Mononuclear cell (primary cell): ENCODE measurements around the gene ACVR1. TPM values are rescaled to one million over a fixed set of nuclear protein-coding genes. Genes with fewer than 3 reads are reported as not detected.
"Not testable (repeated sequence)": the region's sequence is repeated elsewhere in the genome, so short reads cannot be mapped to it uniquely, and the experiment has no call there.

Source experiments
- H3K27me3 ChIP-seq: 2 replicates; pipeline ENCODE4 v1.6.0; 2011; ENCODE audit warnings: low read length, control low read depth; ENCODE audit not compliant: insufficient read depth
- H3K4me1 ChIP-seq: 2 replicates; pipeline ENCODE4 v1.5.1; 2011; ENCODE audit warnings: mild to moderate bottlenecking, low read length, control low read depth; ENCODE audit not compliant: insufficient read depth
- H3K4me3 ChIP-seq: 2 replicates; pipeline ENCODE4 v1.5.1; 2011; ENCODE audit warnings: mild to moderate bottlenecking, low read length, moderate library complexity
- H3K9me3 ChIP-seq: 2 replicates; pipeline ENCODE4 v1.5.1; 2011; ENCODE audit warnings: low read depth, mild to moderate bottlenecking, control low read depth, low read length
- total RNA-seq: library from RNA; depleted of rRNA; stranded (reverse); fragments of >200 nt; gene quantifications from one replicate; pipeline ENCODE4 v1.2.3, GENCODE V29; 2012

ACVR1 gene
- total RNA-seq, 1 donor = 8.1 TPM

DNA sequence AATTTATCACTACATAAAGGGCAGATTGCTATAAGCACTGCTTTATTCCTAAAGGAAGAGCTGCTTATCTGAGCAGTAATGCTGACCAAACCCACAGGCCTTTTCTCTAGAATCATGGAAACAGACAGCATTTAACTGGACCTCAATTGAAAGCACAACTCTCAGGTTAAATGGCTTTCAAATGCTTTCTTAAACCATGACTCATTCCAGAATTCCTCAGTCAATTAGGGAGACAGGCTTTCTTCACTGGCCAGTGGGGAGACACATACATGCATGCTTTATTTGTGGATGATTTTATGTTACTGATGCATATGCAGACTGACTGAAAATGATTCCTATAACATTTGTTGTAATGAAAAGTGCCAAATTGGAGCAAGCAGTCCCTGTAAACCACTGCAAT, 114.6 kb downstream of the ACVR1 start:
- H3K4me3 ChIP-seq = no peak overlapping the region
- H3K4me1 ChIP-seq = no peaks in the 10 kb centered on the region
- peaks cover 12% of the 10 kb centered on the region for H3K9me3 ChIP-seq
- H3K27me3 ChIP-seq = no peaks in the 10 kb centered on the region

DNA sequence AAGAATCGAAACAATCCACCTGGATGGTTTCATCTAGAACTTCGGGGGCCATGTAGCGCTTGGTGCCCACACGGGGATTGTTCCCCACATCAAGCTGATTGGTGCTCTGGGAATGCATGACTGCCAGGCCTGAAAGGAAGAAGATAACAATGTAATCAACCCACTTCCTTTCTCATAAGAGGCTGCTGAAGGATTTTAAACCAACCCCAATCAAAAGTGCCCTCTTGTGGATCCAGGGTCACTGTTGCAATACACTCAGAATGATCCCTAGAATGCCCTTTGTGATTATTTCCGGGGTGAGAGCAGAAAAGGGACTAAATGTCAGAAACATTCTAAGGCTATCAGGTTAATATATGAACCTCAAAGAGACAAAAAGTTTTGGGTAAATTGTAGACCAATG, 115.2 kb downstream of the ACVR1 start:
- no peaks in the 10 kb centered on the region for H3K27me3 ChIP-seq
- no peak overlapping the region for H3K4me3 ChIP-seq
- no peaks in the 10 kb centered on the region for H3K4me1 ChIP-seq
- peaks cover 12% of the 10 kb centered on the region for H3K9me3 ChIP-seq

DNA sequence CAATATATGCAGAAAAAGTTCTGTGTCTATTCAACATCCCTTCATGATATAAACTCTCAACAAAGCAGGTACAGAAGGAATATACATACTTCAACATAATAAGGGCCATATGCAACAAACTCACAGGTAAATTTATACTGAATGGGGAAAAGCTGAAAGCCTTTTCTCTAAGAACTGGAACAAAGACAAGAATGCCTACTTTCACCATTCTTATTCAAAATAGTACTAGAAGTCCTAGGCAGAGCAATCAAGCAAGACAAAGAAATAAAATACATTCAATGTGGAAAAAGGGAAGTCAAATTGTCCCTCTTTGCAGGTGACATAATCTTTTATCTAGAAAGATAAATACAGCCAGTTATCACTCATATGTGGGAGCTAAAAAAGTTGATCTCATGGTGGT, 116.3 kb downstream of the ACVR1 start:
- Histone ChIP-seq H3K4me1 (no peaks in the 10 kb centered on the region), H3K9me3 (peaks cover 12% of the 10 kb centered on the region), H3K4me3 (no peak overlapping the region), H3K27me3 (no peaks in the 10 kb centered on the region)

DNA sequence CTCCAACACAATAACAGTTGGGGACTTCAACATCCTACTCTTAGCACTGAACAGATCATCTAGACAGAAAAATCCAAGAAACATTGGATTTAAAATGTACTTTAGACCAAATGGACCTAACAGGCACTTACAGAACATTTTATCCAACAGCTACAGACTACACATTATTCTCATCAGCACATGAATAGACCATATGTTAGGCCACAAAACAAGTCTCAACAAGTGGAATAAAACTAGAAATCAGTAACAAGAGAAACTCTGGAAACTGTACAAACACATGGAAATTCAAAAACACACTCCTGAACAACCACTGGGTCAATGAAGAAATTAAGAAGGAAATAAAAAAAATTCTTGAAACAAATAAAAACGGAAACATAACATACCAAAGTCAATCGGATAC, 117.5 kb downstream of the ACVR1 start:
- H3K27me3 ChIP-seq = no peaks in the 10 kb centered on the region
- H3K4me3 ChIP-seq = no peak overlapping the region
- no peaks in the 10 kb centered on the region for H3K4me1 ChIP-seq
- peaks cover 12% of the 10 kb centered on the region for H3K9me3 ChIP-seq

DNA sequence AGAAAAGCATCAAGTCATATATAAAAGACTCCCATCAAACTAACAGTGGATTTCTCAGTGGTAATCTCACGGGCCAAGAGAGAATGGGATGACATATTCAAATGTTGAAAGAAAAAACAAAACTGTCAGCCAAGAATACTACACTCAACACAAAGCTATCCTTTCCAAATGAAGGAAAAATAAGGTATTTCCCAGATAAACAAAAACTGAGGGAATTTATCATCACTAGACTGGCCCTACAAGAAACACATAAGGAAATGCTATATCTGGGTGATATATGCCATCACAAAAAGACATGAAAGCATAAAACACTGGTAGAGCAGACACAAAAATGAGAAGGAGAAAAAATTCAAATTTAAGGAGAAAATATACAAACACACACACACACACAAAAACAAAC, 118.6 kb downstream of the ACVR1 start:
- Histone ChIP-seq H3K4me3 (no peak overlapping the region), H3K27me3 (no peaks in the 10 kb centered on the region), H3K4me1 (no peaks in the 10 kb centered on the region), H3K9me3 (peaks cover 12% of the 10 kb centered on the region)

DNA sequence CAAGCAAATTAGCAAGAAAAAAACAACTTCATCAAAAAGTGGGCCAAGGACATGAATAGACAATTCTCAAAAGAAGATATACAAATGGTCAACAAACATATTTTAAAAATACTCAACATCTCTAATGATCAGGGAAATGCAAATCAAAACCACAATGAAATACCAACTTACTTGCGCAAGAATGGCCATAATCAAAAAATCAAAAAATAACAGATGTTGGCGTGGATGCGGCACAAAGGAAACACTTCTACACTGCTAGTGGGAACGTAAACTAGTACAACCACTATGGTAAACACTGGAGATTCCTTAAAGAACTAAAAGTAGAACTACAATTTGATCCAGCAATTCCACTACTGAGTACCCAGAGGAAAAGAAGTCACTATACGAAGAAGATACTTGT, 119.7 kb downstream of the ACVR1 start:
- H3K27me3 ChIP-seq, H3K4me3 ChIP-seq, H3K4me1 ChIP-seq: not testable (repeated sequence)
- peaks cover 12% of the 10 kb centered on the region for H3K9me3 ChIP-seq

DNA sequence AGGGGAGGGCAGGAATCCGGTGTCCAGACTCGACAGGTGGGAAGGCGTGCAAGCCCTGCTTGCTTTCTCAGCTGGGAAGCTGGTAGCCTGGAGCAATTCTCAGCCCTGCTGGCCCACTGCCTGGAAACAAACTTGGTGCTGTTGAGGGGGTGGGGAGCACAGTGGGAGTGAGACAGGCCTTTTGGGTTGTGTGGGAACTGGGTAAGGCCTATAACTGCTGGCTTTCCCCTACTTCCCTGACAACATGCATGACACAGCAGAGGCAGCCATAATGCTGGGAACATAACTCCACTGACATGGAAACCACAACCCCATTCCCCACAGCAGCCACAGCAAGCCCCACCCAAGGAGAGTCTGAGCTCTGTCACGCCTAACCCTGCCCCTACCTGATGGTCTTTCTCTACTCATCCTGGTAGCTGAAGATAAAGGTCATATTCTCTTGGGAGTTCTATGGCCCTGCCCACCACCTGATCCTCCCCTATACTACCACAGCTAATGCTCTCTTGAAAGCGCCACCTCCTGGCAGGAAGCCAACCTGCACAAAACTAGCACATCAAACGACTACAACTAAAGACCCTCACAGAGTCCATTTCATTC, 124.6 kb downstream of the ACVR1 start:
- Histone ChIP-seq H3K9me3 (no peaks in the 10 kb centered on the region), H3K27me3 (no peaks in the 10 kb centered on the region), H3K4me3 (no peak overlapping the region), H3K4me1 (no peaks in the 10 kb centered on the region)

DNA sequence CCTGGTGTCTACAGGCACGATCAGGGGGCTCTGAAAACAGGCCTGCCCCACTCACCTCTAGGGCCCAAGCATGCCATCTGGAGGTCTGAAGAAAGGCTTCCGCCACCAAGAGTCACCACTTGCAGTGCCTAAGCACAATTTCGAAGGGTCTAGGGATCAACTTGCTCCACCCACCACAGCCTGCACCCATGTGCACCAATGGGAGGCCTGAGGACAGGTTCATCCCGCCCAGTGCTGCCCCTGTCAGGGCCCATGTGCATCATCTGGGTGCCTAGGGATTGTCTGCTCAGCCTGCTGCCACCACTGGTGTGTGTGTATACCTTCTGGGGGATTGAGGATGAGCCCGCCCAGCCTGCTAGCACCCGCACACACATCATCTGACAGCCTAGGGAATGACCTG, 126.4 kb downstream of the ACVR1 start:
- Histone ChIP-seq H3K27me3 (no peaks in the 10 kb centered on the region), H3K4me3 (no peak overlapping the region), H3K9me3 (no peaks in the 10 kb centered on the region), H3K4me1 (no peaks in the 10 kb centered on the region)

DNA sequence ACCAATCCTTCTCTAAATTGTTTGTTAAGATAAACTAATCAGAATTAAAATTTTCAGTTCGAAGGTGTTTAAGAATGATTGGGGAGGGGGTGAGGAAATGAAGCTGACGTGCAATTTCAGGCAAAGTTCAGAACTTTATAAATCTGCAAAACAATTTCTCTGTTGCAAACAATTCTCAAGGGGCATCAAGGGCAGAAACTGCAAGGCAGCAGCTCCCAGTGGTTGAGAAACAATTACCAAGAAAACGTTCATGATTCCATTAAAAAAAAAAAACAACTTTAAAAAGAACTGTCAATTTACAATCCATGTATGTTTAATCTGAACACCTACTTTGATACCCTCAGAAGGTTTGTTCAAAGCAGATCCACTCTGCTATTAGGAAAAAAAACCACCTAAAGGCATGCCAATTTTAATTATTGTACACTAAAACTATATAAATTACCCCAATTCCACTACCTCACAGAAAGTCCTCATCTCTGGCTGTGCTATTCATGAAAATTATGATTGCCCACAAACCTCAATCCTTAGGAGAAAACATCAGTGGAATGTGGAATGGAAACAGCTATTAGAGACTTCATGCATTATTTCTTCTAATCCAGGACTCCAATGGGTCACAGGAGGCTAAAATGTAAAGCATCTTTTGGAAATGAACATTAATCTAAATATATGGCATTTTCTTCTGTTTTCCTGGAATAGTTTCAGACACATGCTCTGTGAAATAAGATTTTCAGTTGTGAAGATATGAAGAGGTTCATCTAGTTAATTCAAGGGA, 127.6 kb downstream of the ACVR1 start:
- H3K27me3 ChIP-seq = no peaks in the 10 kb centered on the region
- H3K4me1 ChIP-seq = no peaks in the 10 kb centered on the region
- no peaks in the 10 kb centered on the region for H3K9me3 ChIP-seq
- H3K4me3 ChIP-seq = no peak overlapping the region

DNA sequence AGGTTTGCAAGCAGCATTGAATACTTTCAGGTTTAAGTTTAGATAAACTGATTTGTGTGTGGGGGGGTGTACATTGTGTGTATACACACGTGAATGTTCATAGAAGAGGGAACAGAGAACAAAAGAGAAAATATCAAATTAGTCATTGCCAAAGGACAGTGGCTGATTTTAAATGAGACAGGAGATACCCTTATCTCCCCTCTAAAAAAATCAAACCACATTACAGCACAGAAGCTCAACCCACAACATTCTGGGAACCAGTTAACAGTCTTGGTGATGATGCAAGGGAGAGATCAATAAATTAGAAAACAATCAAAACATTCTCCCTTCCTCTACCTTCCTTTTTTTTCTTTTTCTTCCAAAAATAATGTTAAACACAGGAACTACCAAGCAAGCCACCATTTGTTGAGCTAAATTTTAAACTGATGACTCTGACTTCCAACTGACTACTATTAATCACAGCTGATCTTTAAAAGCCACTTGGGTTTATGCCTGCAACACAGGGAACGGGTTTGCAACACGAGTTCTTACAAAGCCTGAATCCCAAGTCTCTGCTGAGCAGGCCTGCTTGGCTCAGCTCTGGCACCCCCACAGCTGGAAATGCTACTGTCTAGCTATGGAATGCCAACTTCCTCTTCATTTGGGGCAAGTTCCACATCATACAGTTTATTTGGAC, 128.3 kb downstream of the ACVR1 start:
- no peaks in the 10 kb centered on the region for H3K9me3 ChIP-seq
- H3K27me3 ChIP-seq = no peaks in the 10 kb centered on the region
- no peaks in the 10 kb centered on the region for H3K4me1 ChIP-seq
- H3K4me3 ChIP-seq = no peak overlapping the region

DNA sequence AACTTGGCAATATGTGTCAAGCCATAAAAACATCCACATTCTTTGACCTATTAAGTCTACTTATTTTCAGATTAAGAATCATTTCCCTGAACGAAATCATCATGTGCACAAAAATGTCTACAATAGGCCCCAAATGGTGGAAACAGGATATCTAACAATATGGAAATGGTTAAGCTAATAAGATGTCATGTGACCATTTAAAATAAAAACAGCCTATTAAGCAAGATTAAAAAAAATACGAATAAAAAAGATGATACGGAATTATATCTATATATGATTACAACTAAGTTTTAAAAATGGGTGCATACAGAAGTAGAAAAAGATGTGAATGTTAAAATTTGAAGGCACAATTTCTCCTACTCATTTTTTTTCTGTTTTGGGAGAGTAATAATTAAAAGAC, 128.8 kb downstream of the ACVR1 start:
- Histone ChIP-seq H3K4me1 (no peaks in the 10 kb centered on the region), H3K9me3 (no peaks in the 10 kb centered on the region), H3K27me3 (no peaks in the 10 kb centered on the region), H3K4me3 (no peak overlapping the region)

DNA sequence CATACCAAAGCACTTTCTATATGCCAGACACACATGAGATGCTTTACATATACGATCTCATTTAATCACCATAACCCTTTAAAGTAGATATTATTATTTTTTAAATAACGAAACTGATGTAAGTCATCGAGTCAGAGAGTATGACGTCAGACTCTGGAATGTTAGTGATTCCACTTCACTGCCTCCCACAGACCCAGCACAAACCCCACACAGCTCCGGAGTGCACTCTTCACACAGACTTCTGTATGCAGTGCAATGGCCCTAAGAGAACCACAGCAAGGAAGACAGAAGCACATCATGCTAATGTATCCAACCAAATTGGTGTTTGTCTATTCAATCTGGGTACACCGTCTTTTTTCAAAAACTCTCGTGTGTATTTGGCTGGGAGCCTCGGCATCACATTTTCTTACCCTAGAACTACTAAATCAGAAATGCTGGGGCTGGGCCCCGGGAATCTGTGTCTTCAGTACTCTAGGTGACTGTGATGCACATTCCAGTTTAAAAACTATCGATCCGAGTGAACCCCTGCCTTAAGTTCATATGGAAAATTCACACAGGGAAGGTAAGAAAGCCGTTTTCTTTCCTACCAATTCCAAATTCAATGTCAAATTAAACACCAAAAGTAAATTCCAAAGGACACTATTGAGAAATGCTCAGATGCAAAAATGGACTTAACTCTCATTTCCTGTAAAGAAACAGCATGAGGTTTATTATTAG, 129.7 kb downstream of the ACVR1 start:
- H3K9me3 ChIP-seq = no peaks in the 10 kb centered on the region
- H3K27me3 ChIP-seq = no peaks in the 10 kb centered on the region
- H3K4me3 ChIP-seq = no peak overlapping the region
- no peaks in the 10 kb centered on the region for H3K4me1 ChIP-seq

DNA sequence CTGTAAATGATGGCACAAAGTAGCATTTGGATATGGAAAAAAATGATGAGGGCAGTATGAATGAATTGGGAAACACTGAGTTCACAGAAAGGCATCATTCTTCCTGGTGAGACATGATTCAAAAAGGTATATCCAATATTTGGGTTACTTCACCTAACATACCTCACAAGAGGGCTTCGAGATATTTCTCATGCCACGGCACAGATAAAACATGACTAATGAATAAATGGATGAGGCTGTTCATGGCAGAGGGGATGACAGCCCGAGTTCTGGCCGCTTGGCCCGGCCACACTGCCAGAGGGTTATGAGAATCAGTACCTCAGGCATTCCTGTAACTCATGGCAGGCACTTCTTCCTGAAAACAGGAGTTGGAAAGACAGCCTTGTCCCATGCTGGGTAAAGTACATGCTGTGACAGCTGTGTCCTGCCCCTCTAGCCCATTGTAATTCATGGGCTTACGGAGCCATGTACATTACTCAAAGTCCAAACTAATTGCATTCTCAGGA, 131.5 kb downstream of the ACVR1 start:
- Histone ChIP-seq H3K4me3 (no peak overlapping the region), H3K9me3 (no peaks in the 10 kb centered on the region), H3K27me3 (no peaks in the 10 kb centered on the region), H3K4me1 (no peaks in the 10 kb centered on the region)

DNA sequence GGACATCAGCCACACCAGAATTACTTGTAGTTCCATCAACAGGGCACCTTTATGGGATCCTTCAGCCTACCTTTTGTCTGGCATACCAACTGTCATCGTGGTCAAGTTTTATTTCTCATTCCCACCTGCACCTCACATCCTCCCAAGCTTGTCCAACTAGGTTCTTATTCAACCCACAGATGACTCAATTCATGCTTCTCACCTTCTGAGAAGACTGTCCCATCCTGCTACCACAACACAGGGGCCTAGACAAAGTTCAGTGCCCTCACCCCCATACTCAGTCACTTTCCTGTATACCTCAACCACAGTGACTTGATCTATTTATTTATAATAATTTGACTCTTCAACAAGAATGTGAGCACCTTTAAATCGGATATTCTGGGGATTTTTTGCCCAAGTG, 133.1 kb downstream of the ACVR1 start:
- no peaks in the 10 kb centered on the region for H3K4me1 ChIP-seq
- no peak overlapping the region for H3K4me3 ChIP-seq
- no peaks in the 10 kb centered on the region for H3K27me3 ChIP-seq
- H3K9me3 ChIP-seq = no peaks in the 10 kb centered on the region

DNA sequence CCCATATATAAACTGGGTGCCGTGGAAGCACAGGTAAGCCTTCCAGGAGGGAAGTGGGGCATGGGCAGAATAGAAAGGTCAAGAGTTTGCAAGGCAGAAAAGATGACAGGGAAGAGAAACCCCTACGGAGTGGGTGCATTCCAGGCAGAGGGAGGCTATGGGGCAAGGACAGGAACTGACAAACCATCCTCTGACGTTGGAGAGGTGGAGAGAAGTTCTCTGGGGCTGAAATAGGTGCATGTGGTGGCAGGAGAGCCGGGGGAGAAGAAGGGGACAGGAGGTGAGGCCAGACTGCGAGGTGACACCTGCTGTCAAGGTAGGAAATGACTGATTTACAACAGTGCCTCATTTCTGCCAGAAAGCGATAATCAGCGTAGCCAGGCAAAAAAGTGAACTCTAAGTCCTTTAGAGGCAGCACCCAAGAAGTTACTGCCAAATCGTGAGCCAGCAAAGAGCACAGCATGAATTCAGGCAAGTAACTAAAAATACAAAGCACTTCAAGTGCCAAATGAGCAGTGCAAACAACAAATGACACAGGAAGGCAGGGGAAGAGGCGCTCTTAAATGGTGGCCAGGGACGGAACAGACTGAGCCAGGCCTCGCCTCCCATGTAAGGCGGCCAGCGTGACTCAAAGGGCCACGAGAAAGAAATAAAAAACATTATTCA, 134.2 kb downstream of the ACVR1 start:
- Histone ChIP-seq H3K9me3 (no peaks in the 10 kb centered on the region), H3K4me1 (no peaks in the 10 kb centered on the region), H3K4me3 (no peak overlapping the region), H3K27me3 (no peaks in the 10 kb centered on the region)
